Inflammatory macrophage treated with lipopolysaccharide for 4 hours (primary cell): Measurements from ENCODE around the gene OAT.

Experiments used
- DNase-seq: peaks from one replicate; pipeline ENCODE4 v3.0.0-alpha.2; 2020

OAT gene

DNA sequence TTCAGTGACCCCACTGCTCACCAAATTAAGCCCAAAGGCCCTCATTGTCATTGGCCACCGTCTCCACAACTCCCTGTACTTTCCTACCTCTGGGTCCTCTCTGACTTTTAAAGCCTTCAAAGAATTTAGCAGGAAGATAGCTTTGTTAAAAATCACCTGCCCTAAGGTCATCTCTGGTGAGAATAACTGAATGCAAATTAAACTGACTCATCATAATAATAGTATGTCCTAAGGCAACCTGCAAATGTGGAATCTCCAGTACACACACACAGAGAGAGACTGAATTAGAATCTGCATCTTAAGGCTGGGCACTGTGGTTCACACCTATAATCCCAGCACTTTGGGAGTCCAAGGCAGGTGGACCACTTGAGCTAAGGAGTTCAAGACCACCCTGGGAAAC lies 24.1 kb downstream of the OAT start:
- DNase-seq: no peak

DNA sequence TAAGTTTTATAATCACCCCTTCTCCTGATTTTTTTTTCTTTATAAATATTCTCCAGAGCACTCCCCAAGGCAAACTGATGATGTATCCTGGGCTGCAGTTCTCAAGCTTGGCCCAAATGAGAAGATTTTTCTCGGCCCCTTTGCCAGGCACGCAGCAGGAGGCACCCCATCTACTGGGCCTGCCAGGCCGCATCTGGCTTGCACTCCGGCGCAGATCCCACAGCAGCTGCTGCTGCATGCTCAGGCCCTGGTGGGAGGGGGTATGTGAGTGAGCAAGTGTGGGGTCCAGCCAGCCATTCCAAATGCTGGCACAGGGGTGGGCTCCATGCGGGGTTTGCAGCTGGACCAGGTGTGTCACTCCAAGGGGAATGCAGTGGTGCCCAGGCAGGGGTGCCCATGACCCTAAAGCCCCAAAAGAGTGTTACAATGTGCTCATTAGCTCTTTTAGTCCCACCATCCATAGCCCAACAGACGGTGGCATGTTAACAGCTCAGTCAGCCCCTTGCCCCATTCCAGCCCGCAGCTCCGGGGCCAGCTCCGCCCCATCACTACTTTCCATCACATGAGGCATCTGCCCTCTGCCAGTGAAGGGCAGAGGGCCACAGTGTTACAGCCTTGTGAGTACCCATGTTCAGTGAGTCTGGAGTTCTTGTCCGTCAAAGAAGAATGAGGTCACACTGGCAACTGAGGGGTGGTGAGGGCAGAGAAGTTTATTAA lies 25.9 kb downstream of the OAT start:
- no peak for DNase-seq

DNA sequence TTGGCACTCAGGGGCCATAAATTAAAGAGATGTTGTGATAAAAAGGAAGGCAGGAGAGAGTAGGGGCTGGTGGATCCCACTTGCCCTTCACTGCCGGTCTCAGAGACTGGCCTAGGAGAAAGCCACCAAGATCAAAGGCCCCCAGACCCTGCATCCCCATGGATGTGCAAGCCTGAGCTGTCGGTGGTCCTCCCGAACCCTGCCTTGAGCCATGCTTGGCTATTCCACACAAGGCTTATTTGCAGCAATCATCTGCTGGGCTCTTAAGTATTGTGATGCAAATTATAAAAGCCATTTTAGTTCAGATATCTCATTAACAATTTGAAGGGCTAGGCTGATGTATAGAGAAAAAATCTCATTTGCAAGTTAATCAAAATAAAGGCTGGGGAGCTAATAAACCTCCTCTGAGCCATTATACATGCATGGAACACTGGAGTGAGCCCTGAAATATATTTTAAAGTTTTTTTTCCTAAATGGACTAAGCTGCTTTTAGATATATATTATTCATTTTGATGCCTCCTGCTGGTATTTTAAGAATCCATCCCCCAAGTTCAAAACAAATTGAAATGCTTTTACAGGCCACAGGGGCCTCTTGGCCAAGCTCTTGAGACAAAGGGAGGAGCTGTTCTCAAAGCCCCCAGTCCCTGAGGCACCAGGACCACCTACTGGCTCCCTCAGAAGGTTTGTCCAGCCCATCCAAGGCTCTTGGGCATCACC lies 28.1 kb downstream of the OAT start:
- DNase-seq: no peak

DNA sequence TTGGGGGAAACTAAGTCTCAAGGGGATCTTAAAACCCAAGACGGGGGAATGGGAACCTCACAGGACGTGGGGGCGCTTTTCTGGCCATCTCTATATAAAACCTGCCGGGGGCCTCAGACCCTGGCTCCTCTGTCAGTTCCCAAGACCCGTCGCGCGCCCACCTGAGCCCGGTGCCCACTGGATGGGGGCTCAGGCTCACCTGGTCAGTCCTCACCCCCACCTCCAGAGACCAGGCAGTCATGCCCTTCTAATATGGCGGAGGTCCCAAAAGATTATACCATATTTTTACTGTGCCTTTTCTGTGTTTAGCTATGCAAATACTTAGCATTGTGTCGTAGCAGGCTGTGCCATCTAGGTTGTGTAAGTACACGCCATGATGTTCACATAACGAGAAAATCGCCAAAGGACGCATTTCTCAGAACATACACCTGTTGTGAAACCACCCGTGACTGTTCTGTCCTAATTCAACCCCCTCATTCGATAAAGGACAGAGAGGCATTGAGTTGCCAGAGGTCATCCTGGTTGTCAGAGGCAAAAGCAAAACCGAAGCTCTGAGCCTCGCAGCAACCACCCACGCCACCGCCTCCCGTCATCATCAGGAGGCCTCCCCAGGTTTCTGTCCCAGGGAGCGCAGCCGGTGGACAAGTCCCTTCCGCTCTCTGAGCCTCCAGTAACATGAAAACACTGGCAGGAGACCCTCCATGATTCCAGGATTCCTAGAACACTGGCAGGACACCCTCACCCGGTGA lies 28.9 kb downstream of the OAT start:
- DNase-seq: no peak

DNA sequence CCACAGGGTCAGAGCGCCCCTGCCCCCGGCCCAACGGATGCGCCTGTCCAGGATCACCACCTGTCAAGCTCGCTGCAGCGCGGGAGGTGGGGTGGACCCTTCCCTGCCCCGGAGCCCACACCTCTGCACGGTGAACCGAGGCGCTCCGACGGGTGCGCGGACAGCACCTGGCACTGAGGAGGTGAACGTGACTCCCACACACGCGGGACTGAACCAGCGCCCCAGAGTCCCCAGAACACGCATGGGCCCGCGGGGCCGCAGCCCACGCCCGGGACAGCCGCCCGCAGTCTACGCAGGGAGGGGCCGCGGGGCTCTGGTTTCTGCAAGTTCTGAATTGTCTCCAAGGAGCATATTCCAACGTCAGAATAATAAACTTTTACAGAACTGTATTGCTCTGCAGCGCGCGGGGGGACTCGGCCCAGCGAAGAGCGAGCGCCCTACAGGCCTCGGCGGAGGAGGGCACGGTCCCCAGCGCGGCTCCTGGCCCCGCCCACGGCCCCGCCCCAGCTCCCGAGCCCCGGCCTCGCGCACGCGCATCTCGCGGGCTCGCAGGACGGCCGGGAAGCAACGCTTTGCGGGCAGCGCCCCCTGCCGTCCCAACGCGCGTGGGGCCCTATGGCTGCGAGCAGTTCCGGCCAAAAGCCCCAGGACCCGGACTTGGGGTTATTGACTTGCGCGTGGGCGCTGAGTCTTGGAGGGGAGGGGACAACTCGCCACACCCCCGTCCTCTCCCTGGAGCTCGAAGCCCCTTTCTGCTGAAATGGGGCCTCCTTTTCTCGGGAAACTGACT lies 29.7 kb downstream of the OAT start:
- DNase-seq: peak; percentile 90

DNA sequence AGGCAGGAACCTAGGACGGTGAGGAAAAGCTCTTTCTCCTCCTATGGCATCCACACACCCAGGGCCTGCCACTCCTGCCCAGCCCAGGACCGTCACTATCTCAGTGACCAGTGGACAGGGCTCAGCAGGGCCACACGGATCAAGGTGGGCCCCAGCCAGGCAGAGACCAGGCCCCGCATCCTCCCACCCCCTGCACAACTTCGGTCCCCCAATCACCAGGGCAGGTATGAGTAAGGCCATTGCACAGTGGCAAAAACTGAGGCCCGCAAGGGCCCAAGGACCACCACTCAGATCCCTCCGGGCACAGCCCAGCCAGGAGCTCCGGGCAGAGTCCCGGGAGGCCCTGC lies 30.3 kb downstream of the OAT start:
- no peak for DNase-seq

DNA sequence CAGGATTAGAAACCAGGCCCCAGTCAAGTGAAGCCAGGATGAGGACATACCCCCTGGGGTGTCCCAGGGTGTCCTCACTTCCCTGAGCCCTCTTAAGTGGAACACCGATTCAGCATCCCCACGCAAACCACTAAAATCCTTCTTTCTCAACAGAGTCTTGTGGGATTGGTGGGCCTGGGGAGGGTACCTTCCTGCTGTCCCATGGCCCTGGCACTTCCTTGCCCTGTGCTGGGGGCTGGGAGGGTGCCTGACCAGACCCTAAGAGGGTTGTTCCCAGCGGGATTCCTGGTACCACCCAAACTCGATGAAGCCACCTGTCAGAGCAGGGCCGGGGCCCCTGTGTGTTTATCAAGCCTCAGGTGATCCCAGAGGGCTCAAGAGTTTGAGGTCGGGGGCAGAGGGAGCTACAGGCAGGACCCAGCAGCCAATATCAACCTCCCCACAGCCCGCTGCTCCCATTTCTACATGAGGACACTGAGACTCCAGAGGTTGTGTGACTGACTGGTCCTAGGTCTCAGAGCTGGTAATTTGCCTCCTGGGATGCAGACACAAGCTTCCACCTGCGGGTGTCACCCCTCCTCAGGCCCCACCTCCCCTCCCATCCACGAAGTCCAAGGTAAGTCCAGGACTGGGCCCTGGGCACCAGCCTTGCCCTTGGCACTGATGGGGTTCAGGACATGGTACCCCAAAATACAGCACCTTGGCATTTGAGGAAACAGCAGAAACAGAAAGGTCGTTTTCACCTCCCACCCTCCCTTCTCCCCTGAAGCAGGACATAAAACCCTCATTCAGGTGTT lies 31.4 kb downstream of the OAT start:
- no peak for DNase-seq

DNA sequence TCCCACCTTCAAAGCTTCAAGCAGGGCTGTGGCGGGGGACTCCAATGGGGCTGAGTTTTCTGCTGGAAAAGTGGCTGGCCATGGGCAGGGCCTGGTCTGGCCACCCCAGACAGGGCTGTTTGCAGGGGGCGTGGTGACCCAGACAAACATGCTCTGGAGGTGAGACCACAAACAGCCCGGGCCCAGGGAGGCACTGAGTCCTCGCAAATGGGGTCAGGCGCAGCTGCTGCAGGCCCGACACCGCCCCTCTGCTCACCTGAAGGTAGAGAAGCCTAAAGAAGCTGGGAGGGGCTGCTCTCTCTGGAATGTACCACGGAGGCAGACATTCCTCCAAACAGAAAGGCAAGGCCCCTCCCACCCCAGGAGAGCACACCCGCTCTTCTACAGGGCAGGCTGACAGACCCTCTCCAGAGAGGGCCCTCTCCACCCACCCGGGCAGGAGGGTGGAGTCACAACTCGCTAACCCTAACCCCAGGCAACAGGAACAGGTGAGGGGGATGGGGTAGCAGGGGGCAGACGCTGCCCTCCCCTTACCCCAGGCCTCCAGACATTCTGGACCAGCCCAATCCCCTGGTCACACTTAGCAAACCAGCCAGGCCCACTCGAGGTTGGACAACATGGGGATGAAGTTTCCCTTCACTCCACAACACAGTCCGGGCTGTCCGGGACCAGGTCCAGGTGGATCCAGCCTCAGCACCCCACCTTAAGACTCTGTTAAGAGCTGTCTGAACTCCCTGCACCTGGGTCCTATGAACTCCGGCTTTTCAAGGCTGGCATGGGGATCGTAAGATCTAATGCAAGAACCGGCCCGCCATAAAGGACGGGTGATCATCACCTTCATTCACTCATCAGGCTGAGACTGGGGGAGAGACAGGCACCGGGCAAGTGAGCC lies 32.3 kb downstream of the OAT start:
- no peak for DNase-seq

DNA sequence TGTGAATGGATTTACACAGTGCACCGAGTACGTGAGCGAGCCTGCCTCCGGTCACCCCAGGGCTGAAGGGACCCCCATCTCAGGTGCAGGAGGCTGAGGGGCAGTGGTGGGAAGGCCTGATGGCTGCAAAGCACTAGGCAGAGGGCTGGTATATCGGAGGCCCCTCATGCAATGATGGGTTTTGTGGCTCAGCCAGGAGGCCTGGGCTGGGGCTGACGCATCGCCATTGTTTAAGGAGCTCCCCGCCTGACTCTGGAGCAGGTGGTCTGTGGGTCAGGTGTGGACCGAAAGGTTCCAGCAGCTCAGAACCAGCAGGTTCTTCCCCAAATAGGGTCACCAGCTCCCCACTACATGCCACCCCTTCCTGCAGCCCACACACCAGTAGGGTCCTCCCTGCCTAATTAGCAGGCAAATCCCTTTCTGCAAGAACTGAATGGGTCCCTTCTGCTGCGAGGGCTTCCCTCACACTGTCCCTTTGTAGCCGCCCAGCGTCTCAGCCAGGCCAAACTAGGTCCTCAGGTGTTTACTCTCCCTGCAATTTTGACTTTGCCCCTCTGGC lies 33.0 kb downstream of the OAT start:
- DNase-seq: no peak

DNA sequence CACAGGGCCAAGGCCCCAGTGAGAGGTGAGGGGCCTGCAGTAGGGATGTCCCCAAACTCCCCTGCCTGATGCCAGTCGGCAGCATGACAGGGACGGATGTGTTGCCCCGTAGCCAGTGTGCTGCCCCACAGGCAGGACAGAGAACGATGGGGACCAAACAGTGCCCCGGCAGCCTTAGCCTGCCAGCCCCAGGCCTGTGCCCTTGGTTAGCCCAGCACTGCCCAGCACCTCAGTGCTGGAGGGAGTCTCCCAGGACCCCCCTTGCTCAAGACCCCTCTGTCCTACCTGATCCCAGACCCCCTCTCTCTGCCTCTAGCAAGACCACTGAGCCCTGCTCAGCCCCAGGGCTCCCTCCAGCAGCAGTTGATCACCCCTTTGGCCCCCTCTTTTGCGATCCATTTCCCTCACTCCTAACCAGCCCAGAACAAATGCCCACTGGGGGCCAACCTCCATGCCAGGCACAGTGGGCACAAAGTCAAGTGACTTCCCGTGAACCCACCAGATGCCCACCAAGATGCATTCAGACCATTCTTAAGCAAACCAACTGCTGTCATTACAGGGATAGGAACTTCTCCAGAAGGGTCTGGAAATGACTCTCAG lies 34.0 kb downstream of the OAT start:
- DNase-seq: no peak

DNA sequence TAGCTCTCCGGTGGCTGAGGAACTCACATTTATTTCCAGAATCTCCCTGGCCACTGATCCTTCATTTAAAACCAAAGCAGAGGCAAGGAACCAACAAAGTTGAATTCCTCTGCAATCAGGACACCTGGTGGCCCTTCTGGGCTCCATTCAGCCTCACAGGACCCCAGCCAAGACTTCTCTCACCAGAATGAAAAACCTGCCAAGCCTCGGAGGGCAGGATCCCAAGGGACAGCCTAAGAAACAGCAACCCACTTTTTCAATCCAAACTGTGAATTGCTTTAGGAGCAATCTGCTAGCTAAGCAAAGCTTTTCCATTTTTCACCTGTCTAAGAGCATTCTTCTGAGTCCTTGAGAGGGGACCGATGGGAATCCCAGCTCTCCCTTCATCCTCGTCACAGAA lies 34.6 kb downstream of the OAT start:
- no peak for DNase-seq

DNA sequence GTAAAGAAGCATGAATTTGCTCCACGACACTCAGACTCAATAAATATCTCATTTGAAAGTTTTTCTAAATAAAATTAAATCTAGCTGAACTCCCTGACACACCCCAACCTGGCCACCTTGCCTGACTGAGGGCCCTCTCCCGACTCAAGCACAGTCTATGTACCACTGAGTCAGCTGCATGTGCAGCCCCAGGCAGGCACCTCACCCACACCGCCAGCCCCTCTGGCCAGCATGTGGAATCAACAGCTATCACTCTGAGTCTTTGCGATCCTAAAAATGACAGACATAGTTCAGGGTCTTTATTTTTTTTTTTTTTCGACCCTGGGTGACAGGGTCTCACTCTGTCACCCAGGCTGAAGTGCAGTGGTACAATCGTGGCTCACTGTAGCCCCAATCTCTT lies 35.2 kb downstream of the OAT start:
- DNase-seq: no peak

DNA sequence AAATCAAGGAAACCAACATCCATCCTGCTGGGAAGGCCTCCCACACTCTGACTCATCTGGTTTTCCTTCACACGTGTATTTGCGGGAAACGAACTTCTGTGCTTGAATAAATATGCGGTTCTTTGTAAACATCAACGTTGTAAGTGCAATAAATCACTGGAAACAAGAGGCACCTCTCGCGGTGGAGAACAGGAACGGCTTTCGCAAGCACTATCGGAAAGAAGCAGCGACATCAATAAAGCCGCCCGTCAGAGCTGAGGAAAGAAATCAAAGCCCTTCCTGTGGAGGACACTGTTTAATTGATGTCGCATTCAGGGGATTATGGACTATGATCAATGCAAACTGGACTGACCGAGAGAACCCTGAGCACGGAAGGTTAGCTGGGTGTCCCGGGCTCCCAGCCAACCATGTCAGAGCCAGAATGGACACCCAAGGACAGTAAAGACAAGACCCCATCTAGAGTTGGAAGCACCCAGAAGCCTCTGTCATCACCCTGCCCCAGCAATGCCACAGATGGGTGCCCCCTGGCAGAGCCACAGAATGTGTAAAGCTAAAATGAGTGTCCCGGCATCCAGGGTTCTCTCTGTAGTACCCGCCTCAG lies 37.6 kb downstream of the OAT start:
- DNase-seq: no peak

DNA sequence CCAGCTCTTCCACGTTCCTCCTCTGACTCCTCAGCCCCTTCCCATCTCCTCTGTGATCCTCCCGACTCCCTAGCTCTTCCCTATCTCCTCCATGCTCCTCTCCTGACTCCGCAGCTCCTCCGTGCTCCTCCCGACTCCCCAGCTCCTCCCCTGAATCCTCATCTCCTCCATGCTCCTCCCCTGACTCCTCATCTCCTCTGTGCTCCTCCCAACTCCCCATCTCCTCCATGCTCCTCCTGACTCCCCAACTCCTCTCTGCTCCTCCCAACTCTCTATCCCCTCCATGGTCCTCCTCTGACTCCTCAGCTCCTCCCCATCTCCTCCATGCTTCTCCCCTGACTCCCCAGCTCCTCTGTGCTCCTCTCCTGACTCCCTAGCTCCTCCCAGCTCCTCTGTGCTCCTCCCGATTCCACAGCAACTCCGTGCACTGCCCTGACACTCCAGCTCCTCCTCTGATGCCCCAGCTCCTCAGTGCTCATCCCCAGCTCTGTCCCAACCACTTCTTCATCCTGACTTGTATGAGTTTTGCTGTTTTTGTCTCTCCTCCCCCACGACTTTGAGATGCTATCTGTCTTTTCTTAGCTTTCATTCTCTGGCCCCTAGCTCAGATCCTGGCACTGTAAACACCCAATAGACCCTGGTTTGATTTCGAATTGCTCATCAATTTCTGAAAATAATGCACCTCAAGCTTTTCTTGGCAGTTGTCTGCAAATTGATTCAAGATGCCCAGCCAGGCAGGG lies 38.3 kb downstream of the OAT start:
- no peak for DNase-seq

DNA sequence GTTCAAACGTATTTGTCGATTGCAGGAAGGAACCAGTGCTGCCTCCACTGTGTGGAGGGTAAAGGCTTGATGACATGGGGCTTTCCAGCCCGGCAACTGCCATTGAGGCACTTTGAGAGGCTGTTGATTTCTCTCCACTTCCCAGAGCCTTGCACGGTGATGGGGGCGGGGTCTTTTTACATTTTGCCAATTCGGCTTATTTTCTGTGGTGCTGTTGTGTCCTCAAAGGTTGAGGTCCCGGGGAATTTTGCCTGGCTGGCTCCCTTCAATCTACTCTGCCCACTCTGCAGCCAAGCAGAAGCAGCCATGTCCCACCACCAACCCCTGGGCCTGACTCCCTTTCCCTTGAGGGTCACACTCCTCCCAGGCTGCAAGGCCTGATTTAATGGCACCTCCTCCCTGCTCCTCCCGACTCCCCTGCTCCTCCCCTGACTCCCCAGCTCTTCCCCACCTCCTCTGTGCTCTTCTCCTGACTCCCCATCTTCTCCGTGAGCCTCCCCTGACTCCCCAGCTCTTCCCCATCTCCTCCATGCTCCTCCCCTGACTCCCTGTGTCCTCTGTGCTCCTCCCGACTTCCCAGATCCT lies 39.0 kb downstream of the OAT start:
- no peak for DNase-seq

DNA sequence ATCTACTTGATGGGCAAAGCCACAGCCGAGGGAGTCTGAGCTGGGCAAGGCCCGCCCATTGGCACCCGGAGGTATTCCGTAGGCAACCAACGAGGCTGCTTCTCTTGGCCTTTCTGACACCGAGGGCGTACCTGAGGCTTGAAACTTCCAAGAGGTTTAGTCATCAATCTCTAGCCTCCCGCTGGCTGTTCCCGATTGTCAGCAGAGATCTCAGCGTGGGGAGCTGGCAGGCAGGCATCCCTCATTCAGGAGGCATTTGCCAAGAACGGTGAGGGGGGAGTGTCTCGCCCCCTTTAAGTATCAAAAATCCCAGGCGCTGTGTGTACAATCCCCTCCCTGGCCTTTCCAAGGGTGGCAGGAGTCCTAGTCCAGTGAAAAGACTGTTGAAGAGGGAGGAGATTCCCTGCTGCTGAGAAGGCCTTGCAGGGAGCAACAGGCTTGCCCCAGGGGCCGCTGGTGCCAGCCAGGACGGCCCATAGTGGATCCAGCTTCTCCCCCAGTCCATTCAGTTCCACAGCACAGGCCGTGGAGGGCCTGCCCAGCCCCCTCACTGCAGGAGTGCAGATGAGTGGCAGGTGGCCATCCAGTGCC lies 39.7 kb downstream of the OAT start:
- no peak for DNase-seq

DNA sequence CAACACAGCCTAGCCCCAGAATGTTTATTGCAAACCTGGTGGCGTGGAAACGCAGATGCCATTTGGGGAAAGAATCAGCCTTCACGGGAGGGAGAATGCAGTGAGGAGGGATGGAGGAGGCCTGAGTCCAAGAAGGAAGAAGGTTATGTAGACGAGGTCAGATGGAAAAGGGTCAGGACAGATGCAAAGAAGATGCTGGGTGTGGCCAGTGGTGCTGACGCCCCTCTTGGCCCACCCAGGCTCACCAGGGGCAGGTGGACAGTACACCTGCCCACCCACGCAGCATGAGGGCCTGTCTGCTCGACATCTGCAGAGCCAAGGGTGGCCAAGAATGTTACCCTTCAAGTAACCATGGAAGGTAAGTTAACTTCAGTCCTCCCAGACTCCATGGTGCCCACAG lies 40.5 kb downstream of the OAT start:
- DNase-seq: no peak

DNA sequence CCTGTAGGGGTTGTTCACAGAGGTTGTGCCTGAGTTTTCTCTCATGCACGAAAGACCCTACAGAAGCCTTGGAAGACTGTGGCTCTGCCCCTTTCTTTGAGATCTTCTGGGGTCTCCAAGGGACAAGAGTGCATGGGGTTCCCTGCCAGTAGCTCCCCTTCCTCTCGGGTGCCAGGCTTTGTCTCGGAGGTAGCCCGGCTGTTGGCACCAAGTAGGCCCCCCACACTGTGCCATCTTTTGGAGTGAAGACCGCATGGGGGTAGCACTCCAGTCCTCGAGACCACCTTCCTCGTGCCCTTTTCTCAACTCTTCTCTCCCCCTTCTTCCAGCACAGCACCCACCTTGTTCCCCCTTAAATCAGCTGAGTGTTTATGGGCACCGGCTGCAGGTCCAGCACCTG lies 41.6 kb downstream of the OAT start:
- no peak for DNase-seq

DNA sequence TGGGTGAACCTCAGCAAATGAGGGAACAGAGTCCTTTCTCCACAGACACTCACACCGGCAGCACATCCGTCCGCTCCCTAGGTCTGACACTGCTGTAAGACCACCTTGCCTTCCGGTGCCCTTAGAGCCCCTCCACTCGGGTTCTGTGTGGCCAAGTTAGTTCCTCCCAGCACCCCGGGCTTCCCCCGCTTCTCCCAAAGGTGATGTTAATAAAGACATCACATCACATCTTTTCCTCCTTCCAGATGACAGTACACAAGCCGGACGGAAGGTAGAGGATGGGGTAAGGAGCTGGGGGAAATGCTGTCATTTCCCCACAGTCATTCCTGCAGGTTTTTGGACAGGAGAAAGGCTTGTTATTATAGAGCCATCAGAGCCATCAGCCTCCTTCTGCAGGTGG lies 42.3 kb downstream of the OAT start:
- DNase-seq: no peak
